Omental fat pad (tissue), 4 donors: Measurements from ENCODE around the gene TNFRSF9. TPM values are rescaled to one million over a fixed set of nuclear protein-coding genes. Genes with fewer than 3 reads are reported as not detected.
"Not testable (repeated sequence)": the region's sequence is repeated elsewhere in the genome, so short reads cannot be mapped to it uniquely, and the experiment has no call there.

Experiments used
- ATAC-seq: fragments of 150-250 bp; one replicate; pipeline ENCODE4 v1.9.1; 2016; ENCODE audit warnings: mild to moderate bottlenecking, moderate library complexity; ENCODE audit not compliant: low FRiP score
- DNase-seq: peaks from one replicate; pipeline ENCODE4 v3.0.0-alpha.2; 2019; ENCODE audit warnings: low spot score
- total RNA-seq, 4 donors: library from RNA; depleted of rRNA; stranded (reverse); fragments of >200 nt; gene quantifications; one replicate each; pipeline ENCODE4 v1.1.0, GENCODE V29; 2016
- TF ChIP-seq, protein P1 (sequence below), 3 donors: fragments of 450-650 bp; IDR thresholded peaks; one replicate each; pipeline ENCODE4 v1.5.1; 2016 to 2017; ENCODE audit warnings: antibody characterized with exemption in 3 of 3, mild to moderate bottlenecking in 3 of 3, moderate library complexity in 2 of 3

The TNFRSF9 gene
- total RNA-seq, 4 donors from 2014 or later: 0.44 to 1.1 (median 0.63) TPM

DNA sequence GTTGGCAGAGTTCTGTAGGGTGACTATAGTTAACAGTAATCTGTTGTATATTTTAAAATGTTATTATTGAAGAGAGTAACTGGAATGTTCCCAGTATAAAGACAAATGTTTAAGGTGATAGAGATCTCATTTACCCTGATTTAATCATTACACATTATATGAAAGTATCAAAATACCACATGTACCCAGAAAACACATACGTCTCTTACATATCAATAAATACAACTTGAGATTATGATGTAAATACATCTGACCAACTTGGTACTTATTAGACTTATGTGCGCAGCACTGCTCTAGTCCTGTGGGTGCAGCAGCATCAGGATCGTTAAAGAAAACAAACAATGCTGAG is 20.2 kb upstream of the TNFRSF9 start:
- DNase-seq (no peak), ATAC-seq (peak; percentile 20)
- TF ChIP-seq, protein P1, sequence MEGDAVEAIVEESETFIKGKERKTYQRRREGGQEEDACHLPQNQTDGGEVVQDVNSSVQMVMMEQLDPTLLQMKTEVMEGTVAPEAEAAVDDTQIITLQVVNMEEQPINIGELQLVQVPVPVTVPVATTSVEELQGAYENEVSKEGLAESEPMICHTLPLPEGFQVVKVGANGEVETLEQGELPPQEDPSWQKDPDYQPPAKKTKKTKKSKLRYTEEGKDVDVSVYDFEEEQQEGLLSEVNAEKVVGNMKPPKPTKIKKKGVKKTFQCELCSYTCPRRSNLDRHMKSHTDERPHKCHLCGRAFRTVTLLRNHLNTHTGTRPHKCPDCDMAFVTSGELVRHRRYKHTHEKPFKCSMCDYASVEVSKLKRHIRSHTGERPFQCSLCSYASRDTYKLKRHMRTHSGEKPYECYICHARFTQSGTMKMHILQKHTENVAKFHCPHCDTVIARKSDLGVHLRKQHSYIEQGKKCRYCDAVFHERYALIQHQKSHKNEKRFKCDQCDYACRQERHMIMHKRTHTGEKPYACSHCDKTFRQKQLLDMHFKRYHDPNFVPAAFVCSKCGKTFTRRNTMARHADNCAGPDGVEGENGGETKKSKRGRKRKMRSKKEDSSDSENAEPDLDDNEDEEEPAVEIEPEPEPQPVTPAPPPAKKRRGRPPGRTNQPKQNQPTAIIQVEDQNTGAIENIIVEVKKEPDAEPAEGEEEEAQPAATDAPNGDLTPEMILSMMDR (IDR thresholded peaks at IDR 0.05): no peak

DNA sequence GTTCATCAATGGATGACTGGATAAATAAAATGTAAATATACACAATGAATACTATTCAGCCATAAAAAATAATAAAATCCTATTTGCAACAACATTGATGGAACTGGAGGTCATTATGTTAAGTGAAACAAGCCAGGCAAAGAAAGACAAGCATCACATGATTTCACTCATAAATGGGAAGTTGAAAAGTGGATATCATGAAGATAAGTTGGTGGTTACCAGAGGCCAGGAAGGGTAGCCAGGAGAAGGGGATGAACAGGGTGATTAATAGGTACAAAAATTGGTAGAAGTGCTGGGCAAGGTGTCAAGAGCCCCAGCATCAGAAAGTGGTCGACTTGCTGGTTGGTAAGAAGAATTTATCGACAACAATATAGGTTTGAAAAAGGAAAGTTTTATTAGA is 19.5 kb upstream of the TNFRSF9 start:
- TF ChIP-seq, protein P1 (IDR thresholded peaks at IDR 0.05): no peak
- DNase-seq: no peak
- ATAC-seq: no peak

DNA sequence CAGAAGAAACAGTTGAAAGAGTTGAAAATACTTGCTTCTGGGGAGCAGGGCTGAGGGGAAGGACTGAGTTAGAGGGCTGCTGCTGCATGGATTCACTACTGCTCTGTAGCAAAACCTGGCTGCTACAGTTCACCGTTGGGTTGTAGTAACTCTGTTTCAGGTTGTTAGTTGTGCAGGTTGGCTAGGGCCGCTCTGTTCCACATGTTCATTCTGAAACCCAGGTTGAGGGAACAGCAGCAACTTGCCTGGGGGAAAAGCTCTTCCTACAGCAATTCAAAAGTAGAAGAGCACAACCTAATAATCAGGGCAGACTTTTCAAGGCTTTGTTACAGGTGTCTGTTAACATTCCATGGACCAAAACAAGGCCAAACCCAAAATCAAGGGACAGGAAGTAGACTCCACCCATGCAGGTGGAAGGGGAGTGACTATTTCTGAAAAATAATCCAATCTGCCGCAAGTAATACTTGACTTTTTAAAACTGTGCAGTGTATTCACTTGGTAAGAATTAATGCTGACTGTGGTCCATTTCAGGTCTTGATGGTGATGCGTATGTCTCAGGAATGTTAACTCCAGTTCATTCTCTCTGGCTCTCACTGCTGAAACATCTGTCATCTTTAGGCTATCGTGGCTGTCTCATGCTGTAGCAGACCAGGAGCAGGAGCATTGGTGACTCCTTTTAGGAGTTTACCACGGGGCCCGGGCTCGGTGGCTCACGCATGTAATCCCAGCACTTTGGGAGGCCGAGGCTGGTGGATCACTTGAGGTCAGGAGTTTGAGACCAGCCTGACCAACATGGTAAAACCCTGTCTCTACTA is 15.8 kb upstream of the TNFRSF9 start:
- TF ChIP-seq, protein P1 (IDR thresholded peaks at IDR 0.05): no peak
- no peak for ATAC-seq
- no peak for DNase-seq

DNA sequence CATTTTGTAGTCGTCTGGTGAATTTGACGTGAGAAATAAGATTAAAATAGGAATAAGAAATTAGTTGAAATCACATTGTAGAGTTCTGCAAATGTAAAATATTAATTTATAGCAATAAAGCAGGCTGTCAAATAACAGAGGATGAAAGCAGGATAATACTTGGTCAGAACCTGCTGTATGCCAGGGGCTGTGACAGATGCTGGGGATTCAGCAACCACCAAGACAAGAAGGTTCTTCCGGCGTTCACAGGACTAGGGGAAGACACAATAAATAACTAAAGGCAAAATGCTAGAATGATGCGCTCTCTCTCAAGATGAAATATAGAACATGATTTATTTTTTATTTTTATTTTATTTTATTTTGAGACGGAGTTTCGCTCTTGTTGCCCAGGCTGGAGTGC is 14.0 kb upstream of the TNFRSF9 start:
- TF ChIP-seq, protein P1 (IDR thresholded peaks at IDR 0.05): no peak
- ATAC-seq (no peak), DNase-seq (no peak)

DNA sequence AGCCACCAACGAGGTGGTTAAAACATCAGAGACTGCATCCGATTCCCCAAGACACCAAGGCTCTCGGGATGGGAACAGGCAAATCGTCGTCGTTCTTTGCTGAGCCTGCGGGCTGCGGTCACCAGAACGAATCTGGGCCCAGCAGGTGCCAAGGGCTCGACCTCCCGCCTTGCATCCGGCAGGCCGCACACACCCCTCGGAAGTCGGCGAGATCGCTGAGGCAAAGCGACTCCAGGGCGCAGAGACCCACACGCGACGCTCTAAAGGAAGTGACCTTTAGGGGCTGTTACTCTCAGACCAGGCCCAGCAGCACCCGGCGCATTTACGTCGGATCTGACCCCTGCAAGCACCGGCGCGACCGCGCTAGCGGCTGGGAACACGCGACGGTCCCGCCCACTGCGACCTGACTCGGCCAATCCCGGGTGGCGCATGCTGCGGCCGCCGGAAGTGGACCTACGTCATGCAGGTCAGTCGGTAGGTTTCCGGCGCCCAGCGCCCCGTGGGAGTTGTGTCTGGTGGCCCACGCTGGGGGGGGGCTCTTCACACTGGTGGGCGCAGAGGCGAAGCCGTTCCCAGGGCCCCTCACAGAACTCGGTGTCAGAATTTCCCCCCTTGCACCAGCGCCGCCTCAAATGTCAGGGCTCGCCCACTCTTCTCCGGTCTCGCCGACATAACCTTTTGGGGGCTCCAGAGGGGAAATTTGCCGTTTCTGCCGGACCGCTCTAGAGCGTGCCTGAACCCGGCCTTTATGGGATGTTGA is 13.4 kb upstream of the TNFRSF9 start:
- peak; percentile 96 for ATAC-seq

DNA sequence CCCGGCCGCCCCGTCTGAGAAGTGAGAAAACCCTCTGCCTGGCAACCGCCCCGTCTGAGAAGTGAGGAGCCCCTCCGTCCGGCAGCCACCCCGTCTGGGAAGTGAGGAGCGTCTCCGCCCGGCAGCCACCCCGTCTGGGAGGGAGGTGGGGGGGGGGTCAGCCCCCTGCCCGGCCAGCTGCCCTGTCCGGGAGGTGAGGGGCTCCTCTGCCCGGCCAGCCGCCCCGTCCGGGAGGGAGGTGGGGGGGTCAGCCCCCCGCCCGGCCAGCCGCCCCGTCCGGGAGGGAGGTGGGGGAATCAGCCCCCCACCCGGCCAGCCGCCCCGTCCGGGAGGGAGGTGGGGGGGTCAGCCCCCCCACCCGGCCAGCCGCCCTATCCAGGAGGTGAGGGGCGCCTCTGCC is 12.2 kb upstream of the TNFRSF9 start:
- not testable (repeated sequence) for ATAC-seq, DNase-seq

More for the DNA sequence above, 13.4 kb upstream of the TNFRSF9 start:
- peak; percentile 79 for DNase-seq
- TF ChIP-seq, protein P1 (IDR thresholded peaks at IDR 0.05): no peak

DNA sequence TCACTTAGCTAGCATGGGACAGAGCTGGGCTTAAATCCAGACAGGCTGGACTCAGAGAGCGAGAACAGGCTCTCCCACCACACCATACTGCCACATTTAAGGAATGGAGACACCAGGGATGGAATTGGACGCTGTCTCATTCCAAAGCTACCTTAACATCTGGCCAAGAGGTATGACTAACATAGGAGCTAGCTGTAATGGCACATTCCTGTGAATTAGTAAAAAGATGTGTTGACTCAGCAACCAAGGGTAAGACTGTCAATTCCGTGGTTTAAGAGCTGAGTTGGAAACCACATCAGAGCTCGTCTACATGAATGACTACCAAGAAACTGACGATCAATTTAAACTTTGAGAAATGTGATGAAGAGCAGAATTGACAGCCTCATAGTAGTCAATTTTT is 8.3 kb upstream of the TNFRSF9 start:
- DNase-seq (no peak), ATAC-seq (no peak)
- TF ChIP-seq, protein P1 (IDR thresholded peaks at IDR 0.05): no peak
